HG02798 (cell line): Measurements from ENCODE around the gene KRTAP9-9.
"Not testable (repeated sequence)": the region's sequence is repeated elsewhere in the genome, so short reads cannot be mapped to it uniquely, and the experiment has no call there.

Source experiments
- ATAC-seq: cut with Tn5 transposase; IDR thresholded peaks from one replicate; pipeline ENCODE4 v1.9.1; 2021; ENCODE audit warnings: mild to moderate bottlenecking; ENCODE audit not compliant: unreplicated experiment, poor library complexity

Gene KRTAP9-9

DNA sequence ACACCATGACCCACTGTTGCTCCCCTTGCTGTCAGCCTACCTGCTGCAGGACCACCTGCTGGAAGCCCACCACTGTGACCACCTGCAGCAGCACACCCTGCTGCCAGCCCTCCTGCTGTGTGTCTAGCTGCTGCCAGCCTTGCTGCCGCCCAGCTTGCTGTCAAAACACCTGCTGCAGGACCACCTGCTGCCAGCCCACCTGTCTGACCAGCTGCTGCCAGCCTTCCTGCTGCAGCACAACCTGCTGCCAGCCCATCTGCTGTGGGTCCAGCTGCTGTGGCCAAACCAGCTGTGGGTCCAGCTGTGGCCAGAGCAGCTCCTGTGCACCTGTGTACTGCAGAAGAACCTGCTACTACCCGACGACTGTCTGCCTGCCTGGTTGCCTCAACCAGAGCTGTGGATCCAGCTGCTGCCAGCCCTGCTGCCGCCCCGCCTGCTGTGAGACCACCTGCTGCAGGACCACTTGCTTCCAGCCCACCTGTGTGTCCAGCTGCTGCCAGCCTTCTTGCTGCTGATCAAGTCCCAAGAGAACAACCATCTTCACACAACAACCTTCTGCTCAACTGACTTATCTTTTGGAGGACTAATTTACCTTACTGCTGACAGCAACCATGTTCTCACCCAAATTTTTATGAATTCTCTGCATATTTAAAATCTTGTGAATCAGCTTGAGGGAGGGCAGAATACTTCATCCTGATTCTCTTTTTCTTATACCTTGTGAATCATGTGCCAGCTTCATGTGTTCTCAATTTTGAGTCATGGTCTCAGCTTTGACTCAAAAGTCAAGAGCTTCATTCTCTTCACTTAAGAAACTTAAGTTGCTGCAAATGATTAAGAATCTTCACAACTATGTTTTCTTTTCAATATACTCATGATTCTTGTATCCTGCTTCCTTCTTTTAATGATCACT, at the start of gene KRTAP9-9:
TSS of gene KRTAP9-9 (plus strand) at position 4 of the 910 bp plus-strand sequence.
- ATAC-seq, result not testable (repeated sequence)

DNA sequence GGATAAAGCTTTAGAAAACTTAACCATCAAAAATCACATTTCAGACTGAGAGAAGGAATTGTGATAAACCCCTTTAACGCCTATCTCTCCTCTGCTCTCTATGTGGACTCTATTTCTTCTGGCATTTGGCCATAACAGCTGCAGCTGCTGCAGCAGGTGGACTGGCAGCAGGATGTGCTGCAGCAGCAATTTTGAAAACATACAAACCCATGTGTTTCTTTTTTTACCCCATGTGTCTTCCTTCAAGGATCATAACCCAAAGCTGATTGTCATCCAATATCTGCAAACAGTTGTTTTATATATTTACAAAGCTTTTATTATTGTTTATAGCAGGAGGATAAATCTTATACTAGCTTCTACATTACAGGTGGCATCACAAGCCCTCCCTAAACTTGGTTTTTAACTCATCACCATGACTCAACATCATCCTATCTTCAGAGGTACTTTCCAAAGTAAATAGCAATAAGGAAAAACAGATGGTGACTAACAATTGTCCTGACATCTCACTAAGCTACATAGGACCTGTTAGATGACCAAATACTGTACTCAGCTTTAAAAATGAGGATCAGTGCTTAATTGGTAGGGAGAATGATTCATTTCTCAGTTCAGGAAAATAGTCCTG, 43.2 kb upstream of the KRTAP9-9 start:
- ATAC-seq, result no peak

GRCh38 chr17:41212524-41213169, 42.5 kb upstream of the KRTAP9-9 start:
- no peak for ATAC-seq

DNA sequence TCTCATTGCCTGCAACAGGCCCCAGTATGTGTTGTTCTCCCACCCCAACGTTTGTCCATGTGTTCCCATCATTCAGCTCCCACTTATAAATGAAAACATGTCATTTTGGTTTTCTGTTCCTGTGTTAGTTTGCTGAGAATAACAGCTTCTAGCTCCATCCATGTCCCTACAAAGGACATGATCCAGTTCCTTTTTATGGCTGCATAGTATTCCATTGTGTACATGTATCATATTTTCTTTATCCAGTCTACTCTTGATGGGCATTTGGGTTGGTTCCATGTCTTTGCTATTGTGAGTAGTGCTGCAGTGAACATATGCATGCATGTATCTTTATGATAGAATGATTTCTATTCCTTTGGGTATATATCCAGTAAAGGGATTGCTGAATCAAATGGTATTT, 39.5 kb upstream of the KRTAP9-9 start:
- no peak for ATAC-seq

DNA sequence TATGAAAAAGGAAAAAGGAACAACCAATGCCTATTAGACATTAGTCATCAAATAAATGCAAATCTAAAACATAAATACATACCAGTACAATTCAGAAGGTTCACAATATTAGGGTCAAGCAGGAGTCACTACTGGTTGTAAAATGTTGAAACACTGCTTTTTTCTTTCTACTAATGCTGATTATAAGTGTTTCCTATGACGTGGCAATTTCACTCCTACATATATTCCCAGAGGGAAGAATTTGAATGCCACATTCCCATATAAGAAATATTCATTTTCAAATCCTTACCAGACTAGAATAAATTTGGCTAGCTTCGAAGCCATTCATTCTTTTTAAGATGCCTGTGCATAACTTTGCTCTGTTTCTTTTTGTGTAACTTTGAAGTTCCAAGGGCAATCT, 31.4 kb upstream of the KRTAP9-9 start:
- no peak for ATAC-seq

DNA sequence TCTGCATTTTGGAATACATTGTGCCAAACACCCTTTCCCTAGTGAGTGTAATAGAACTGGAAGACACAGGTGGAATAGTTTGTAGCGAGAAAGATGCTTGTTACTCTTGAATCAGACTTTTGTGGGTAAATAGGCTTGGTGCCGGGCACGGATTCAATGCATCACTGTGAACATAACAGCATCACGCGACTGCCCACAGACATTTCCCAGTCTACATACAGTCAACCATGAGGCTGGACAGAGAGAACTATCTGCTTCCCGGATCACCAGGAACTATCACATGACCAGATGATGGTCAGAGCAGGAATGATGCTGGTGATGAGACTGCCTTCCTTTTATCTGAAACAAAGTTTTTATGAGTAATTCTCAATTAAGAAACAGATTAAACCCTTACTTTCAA, 29.1 kb upstream of the KRTAP9-9 start:
- ATAC-seq, result no peak

DNA sequence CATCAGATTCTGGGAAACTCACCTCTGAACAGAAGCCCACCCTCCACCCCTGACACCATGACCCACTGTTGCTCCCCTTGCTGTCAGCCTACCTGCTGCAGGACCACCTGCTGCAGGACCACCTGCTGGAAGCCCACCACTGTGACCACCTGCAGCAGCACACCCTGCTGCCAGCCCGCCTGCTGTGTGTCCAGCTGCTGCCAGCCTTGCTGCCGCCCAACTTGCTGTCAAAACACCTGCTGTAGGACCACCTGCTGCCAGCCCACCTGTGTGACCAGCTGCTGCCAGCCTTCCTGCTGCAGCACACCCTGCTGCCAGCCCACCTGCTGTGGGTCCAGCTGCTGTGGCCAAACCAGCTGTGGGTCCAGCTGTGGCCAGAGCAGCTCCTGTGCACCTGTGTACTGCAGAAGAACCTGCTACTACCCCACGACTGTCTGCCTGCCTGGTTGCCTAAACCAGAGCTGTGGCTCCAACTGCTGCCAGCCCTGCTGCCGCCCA, 28.5 kb upstream of the KRTAP9-9 start, which contains the start of gene KRTAP9-2:
TSS of gene KRTAP9-2 (plus strand) at position 51 of the 498 bp plus-strand sequence. CDS start at position 58, 7 bp downstream.
- not testable (repeated sequence) for ATAC-seq

DNA sequence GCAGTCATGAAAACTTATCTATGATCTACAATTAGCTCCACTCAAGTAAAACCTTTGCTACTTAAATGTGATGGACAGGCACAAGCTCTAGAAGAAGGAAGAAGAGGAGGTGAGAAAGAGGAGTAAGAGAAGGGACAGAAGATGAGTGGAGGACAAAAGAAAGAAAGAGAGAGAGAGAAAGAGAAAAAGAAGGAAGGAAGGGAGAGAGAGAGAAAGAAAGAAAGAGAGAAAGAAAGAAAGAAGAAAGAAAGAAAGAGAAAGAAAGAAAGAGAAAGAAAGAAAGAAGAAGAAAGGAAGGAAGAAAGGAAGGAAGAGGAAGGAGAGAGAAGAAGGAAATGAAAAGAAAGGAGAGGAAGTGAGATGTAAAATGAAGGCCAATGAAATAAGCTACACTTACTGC, 25.1 kb upstream of the KRTAP9-9 start:
- ATAC-seq, result no peak

- no peak for ATAC-seq
These were observed 23.5 kb upstream of the KRTAP9-9 start for GRCh38 chr17:41231731-41232130.

DNA sequence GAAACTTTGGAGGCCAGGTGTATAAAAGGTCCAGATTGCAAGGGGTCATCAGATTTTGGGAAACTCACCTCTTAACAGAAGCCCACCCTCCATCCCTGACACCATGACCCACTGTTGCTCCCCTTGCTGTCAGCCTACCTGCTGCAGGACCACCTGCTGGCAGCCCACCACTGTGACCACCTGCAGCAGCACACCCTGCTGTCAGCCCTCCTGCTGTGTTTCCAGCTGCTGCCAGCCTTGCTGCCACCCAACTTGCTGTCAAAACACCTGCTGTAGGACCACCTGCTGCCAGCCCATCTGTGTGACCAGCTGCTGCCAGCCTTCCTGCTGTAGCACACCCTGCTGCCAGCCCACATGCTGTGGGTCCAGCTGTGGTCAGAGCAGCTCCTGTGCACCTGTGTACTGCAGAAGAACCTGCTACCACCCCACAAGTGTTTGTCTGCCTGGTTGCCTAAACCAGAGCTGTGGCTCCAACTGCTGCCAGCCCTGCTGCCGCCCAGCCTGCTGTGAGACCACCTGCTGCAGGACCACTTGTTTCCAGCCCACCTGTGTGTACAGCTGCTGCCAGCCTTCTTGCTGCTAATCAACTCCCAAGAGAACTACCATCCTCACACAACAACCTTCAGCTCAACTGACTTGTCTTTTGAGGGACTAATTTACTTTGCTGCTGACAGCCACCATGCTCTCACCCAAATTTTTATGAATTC, 22.6 kb upstream of the KRTAP9-9 start, which contains the start of gene KRTAP9-3:
TSS of gene KRTAP9-3 (plus strand) at position 51 of the 707 bp plus-strand sequence. CDS start at position 104, 53 bp downstream.
- ATAC-seq, result not testable (repeated sequence)

- ATAC-seq, result not testable (repeated sequence)
These were observed 18.1 kb upstream of the KRTAP9-9 start for GRCh38 chr17:41237116-41237515.

GRCh38 chr17:41237949-41238437, 17.2 kb upstream of the KRTAP9-9 start, which contains the start of gene KRTAP9-8:
Gene KRTAP9-8, plus strand, starts transcription at chr17:41237999. Its CDS starts 53 bp downstream, at chr17:41238052.
- not testable (repeated sequence) for ATAC-seq

DNA sequence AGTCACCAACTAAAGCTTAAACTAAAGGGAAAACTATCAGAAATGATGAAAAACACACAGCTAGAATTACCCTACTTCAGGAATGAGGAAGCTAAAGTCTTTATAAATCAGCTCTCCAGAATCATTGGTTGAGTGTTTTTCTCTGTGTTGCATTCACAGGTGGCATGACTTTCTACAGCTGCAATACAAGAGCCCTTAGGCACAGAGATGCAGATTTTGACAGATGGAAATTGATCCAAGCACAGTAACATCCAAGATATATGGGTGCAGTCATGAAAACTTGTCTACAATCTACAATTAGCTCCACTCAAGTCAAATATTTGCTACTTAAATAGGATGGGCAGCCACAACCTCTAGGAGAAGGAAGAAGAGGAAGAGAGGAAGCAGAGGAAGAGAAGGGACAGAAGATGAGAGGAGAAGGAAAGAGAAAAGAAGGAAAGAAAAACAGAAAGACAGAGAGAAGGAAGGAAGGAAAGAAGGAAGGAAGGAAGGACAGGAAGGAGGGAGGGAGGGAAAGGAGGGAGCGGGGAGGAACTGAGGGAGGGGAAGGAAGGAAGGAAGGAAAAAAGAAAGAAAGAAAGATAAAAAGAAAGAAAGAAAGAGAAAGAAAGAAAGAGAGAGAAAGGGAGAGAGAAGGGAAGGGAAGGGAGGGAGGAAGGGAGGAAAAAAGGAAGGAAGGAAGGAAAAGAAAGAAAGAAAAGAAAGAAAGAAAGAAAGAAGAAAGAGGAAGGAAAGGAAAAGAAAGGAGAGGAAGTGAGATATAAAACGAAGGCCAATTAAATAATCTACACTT, 8.0 kb upstream of the KRTAP9-9 start:
- ATAC-seq, result not testable (repeated sequence)

DNA sequence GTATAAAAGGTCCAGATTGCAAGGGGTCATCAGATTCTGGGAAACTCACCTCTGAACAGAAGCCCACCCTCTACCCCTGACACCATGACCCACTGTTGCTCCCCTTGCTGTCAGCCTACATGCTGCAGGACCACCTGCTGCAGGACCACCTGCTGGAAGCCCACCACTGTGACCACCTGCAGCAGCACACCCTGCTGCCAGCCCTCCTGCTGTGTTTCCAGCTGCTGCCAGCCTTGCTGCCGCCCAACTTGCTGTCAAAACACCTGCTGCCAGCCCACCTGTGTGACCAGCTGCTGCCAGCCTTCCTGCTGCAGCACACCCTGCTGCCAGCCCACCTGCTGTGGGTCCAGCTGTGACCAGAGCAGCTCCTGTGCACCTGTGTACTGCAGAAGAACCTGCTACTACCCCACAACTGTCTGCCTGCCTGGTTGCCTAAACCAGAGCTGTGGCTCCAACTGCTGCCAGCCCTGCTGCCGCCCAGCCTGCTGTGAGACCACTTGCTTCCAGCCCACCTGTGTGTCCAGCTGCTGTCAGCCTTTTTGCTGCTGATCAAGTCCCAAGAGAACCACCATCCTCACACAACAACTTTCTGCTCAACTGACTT, 5.4 kb upstream of the KRTAP9-9 start, which contains the start of gene KRTAP9-4:
TSS of gene KRTAP9-4 (plus strand) at position 51 of the 604 bp plus-strand sequence. CDS start at position 85, 34 bp downstream.
- not testable (repeated sequence) for ATAC-seq

DNA sequence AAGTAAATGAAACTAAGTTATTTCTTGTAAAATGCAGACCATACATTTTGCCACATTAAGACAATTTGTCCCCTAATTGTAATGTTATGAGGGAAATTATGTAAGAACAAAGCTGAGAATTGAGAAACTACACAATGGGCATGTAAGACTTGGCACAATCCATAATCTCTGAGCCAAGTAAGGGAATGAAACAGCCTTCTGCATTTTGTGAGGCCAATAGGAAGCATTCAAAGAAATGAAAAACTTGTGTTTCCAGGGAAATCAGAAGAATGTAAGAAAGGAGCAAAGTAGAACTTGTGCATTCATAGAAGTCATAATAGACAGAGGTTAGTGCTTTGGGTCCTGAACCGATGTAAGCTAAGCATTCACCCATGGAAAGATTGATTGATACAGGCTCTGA, 3.9 kb upstream of the KRTAP9-9 start:
- no peak for ATAC-seq

DNA sequence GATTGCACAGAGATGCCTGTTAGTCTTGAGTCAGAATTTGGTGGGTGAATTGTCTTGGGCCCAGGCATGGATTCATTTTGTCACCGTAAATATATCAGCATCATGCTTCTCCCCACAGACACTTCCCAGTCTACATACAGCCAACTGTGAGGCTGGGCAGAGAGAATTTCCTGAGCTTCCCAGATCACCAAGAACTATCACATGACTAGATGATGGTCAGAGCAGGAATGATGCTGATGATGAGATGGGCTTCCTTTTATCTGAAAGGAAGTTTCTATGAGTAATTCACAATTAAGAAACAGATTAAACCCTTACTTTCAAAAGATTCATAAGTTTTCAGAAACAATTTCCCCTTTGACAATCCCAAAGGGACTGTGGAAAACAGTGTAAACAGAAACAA, 323 bp upstream of the KRTAP9-9 start:
- no peak for ATAC-seq

GRCh38 chr17:41256291-41256685, 1.1 kb downstream of the KRTAP9-9 start:
- no peak for ATAC-seq

DNA sequence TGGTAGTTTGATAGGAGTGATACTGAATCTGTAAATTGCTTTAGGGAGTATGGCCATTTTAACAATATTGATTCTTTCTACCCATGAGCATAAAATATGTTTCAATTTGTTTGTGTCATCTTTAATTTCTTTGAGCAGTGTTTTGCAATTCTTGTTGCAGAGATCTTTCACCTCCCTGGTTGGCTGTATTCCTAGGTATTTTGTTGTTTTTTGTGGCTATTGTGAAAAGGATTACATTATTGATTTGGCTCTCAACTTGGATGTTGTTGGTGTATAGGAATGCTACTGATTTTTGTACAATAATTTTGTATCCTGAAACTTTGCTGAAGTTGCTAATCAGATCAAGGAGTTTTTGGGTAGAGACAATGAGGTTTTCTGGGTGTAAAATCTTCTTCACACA, 3.2 kb downstream of the KRTAP9-9 start:
- ATAC-seq, result no peak
